C1 segment of cervical spinal cord (tissue), 14 donors: ENCODE data around the gene FNDC3A.
"Not testable (repeated sequence)": the region's sequence is repeated elsewhere in the genome, so short reads cannot be mapped to it uniquely, and the experiment has no call there.

Source experiments
- DNase-seq, 14 donors: peaks; one replicate each; lab custom pipeline; 2025; lab: John Stamatoyannopoulos, UW

The FNDC3A gene

GRCh38 chr13:49140910-49141611, 165.3 kb downstream of the FNDC3A start:
- DNase-seq: no peak

GRCh38 chr13:49146950-49147355, 171.2 kb downstream of the FNDC3A start:
- peak in 1 of 14 donors; percentile 6 for DNase-seq

- DNase-seq: no peak
These were observed 172.7 kb downstream of the FNDC3A start for GRCh38 chr13:49148405-49148804.

GRCh38 chr13:49157955-49158584, 182.4 kb downstream of the FNDC3A start:
- not testable (repeated sequence) for DNase-seq

- DNase-seq: not testable (repeated sequence)
These were observed 187.4 kb downstream of the FNDC3A start for GRCh38 chr13:49163162-49163561.

GRCh38 chr13:49164712-49165111, 189.0 kb downstream of the FNDC3A start:
- DNase-seq: no peak

GRCh38 chr13:49165798-49166752, 190.4 kb downstream of the FNDC3A start:
- no peak for DNase-seq

- DNase-seq: no peak
These were observed 195.6 kb downstream of the FNDC3A start for GRCh38 chr13:49171359-49171758.

- DNase-seq: no peak
These were observed 208.1 kb downstream of the FNDC3A start for GRCh38 chr13:49183672-49184325.

GRCh38 chr13:49184621-49185020, 208.9 kb downstream of the FNDC3A start:
- DNase-seq: no peak

- DNase-seq: no peak
These were observed 209.6 kb downstream of the FNDC3A start for GRCh38 chr13:49185264-49185663.

GRCh38 chr13:49190901-49191300, 215.2 kb downstream of the FNDC3A start:
- DNase-seq: no peak

- DNase-seq: no peak
These were observed 230.9 kb downstream of the FNDC3A start for GRCh38 chr13:49206641-49207040.

GRCh38 chr13:49208619-49209018, 232.9 kb downstream of the FNDC3A start:
- no peak for DNase-seq

- no peak for DNase-seq
These were observed 234.4 kb downstream of the FNDC3A start for GRCh38 chr13:49210114-49210513.

- DNase-seq: no peak
These were observed 235.0 kb downstream of the FNDC3A start for GRCh38 chr13:49210669-49211068.

GRCh38 chr13:49213539-49213938, 237.8 kb downstream of the FNDC3A start:
- no peak for DNase-seq

- no peak for DNase-seq
These were observed 238.5 kb downstream of the FNDC3A start for GRCh38 chr13:49213997-49214916.

GRCh38 chr13:49214917-49215376, 239.2 kb downstream of the FNDC3A start:
- DNase-seq: peak in 3 of 14 donors; percentile 5 to 36 (median 20)

- no peak for DNase-seq
These were observed 240.6 kb downstream of the FNDC3A start for GRCh38 chr13:49216334-49216733.
